HG03159 (cell line): Measurements from ENCODE around the gene PSMD13.

Source experiments
- ATAC-seq: cut with Tn5 transposase; IDR thresholded peaks from one replicate; pipeline ENCODE4 v1.9.1; 2021; ENCODE audit warnings: mild to moderate bottlenecking, moderate library complexity; ENCODE audit not compliant: unreplicated experiment

PSMD13 gene

DNA sequence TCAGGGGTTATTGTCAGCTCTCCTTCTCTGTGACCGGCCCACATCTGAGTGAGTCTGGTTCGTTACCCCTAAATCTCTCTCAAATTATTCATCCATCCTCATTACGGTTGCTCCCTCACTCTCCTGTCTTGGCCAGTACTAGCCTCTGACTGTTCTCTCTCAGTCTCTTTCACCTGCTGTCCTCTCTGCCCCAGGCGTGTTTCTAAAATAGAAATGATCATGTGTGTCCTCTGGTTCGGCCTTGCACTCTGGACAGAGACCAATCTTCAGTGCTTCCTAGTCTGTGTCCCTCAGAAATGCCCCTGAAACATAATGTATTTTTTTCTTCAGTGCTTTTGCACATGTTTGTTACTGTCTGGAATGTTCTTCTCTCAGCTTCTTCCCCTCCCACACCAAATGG, 4.9 kb downstream of the PSMD13 start:
- no peak for ATAC-seq

DNA sequence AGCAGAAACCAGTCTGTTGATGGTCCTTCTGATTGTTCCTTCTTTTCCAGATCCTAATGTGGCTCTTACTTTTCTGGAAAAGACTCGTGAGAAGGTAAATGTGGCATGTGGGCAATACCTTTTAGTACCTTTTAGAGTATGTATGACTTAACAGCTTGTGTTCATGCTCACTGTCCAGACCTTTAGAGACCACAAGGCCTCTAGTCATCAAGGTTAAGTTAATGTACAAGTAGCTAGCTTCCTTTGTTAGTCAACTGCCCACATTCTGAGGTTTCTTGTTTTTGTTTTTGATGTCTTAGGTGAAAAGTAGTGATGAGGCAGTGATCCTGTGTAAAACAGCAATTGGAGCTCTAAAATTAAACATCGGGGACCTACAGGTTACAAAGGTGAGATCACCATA, 7.6 kb downstream of the PSMD13 start:
- ATAC-seq: no peak

DNA sequence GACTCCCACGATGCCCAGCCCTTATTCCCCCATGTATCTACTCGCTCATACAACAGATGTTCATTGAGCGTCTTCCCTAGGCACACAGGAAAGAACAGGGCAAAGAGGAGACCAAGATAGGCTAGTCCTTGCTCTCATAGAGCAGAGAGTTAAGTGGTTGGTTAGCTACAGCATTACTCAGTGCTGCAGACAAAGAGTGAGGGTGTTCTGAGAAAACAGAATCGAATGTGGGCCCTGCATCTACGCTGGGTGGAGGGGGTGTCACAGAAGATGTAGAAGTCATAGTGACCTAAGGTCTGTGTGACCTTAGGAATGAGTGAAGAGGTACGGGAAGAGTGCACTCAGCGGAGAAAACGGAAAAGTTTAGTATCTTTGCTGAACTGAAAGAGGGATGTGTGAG, 12.3 kb downstream of the PSMD13 start:
- no peak for ATAC-seq

DNA sequence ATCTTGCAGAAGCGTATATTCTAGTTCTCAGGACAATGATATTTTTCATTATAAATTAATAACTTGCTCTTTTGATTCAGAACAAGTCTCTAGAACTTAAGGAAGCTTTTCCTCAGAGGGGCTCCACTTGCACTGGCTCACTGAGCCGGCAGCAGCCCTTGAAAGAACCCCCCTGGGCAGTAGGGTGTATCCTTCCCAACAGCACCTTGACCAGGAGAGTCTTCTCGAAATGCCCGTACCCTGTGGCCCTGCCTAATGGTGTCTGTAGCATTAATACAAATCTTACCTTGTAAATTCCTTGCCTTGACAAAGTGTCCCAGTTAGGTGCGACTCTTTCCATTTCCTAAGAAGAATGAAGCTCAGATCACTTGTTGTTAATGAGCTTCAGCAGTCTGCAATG, 13.5 kb downstream of the PSMD13 start:
- ATAC-seq: no peak

DNA sequence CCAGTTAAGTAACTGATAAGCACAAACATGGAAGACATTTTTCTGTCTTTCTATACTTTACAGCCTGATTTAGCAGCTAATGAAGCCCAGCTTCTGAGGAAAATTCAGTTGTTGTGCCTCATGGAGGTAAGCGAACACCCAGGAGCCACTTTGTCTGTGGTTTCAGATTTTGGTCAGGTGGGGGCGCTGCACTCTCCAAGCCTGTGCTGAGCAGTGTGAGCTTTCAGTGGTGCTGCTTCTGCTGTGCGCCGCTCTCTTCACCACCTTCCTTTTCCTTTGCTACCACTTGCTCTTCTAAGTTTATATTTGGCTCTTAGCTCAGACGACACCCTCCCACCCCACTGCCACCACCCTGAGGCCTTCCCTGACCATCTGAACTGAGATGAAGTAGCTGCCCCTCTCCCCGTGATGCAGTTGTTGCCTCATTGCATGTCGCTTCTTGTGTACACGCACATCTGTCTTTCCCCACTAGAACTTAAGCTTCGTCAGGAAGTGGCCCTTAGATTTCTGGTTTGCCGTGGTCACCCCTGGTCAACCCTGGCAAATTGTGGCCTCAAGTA, 14.0 kb downstream of the PSMD13 start:
- no peak for ATAC-seq

DNA sequence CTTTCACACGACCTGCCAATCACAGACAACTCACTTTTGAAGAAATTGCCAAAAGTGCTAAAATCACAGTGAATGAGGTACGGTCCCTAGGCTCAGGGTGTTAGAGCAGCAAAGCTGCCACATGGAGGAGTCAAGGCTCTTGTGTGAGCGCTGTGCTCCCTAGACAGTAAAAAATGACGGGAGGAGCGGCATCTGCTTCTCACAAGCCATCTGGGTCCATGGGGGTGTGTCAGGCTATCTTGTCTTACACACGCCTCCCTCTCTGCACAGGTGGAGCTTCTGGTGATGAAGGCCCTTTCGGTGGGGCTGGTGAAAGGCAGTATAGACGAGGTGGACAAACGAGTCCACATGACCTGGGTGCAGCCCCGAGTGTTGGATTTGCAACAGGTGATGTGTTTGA, 14.8 kb downstream of the PSMD13 start:
- ATAC-seq: no peak

DNA sequence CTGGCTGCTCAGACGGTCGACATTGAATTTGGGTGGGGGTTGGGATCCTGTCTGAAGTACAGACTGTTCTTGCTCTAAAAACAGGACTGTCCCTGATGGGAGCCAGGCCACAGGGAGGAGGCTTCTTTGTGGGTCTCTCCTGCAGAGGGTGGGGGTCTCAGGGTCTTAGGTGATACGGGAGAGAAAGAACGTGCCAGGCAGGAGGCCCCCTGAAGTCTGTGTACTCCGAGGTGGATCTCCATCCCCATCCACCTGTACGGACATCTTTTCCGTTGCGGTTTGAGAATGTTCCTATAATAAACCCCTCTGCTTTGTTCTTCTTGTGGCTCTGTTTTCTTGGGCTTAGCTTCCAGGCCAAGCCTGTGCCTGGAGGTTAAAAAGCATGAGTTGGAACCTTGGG, 15.9 kb downstream of the PSMD13 start:
- ATAC-seq: no peak

DNA sequence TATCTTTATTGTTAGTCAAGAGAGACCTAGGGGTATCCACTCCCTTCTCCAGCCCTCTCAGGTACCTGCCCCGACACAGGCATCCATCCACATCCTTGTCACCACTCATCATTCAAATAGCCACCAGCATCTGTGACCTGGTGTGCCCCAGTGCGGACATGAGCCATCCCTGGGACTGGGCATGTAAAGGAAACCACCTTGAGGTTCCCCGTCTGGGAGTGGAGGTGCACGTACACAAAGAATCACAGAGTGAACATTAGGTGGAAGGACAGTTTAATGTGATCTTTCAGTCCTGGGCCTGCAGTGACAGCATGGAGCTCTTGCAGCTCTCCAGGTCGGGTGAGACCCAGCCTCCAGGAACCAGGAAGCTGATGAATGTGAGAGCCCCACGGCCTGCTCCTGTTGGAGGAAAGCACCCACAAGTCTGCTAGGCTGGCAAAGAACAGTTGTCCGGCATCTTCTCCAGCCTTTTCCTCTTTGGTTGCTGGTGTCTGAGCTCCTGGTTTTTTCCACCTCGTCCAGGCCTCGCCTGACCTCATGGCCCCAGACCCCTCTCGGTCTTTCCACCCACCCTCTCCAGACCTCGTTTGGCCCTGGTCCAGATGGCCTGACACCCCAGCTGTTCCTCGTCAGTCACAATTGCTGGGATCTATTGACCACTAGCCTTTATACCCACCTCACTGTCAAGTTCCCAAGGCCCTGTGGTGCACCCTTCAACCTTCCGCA, 16.5 kb downstream of the PSMD13 start:
- no peak for ATAC-seq

DNA sequence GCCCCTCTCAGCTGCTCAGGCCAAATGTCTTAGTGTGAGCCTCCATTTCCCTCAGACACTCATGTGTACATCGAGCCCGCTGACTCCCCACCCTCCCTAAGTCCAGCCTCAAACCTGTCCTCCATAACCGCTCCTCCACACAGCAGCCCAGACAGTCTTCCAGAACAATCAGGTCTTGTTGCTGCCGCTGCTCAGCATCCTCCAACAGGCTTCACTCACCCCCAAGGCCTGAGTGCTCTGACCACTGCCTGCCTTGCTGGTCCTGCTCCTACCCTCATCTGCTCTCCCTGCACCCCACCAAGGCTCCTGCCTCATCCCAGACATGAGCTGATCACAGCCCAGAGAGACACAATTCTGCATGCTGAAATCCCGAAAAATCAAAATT, 17.1 kb downstream of the PSMD13 start:
- ATAC-seq: no peak

DNA sequence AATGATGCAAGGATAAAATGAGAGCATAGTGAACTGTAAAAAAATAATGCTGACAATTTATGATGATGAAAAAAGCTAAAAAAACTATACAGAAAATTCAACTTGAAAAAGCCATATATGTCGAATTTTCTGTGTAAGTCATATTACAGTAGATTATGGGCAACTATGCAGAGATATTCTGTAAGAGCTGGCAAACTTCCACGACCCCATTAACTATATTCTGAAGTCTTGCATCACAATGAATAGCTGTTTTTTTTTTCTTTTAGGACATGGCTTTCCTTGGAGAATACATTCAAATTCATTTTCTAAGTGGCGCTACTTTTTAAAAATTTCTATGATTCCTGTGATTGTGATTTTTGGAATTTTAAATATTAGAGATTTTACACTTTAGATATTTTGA, 18.4 kb downstream of the PSMD13 start:
- no peak for ATAC-seq

DNA sequence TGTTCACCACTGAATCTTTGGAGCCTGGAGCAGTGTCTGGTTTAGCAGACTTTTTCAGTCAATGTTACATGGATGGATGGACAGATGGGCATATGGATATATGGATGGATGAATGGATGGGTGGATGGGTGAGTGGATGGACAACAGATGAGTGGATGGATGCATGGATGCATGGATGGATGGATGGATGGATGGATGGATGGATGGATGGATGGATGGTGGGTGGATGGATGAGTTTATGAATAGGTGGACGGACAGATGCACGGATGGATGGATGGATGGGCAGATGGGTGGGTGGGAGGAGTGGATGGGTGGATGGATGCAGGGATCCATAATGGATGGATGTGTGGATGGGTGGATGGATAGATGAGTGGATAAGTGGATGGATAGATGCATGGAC, 19.0 kb downstream of the PSMD13 start:
- ATAC-seq: no peak

DNA sequence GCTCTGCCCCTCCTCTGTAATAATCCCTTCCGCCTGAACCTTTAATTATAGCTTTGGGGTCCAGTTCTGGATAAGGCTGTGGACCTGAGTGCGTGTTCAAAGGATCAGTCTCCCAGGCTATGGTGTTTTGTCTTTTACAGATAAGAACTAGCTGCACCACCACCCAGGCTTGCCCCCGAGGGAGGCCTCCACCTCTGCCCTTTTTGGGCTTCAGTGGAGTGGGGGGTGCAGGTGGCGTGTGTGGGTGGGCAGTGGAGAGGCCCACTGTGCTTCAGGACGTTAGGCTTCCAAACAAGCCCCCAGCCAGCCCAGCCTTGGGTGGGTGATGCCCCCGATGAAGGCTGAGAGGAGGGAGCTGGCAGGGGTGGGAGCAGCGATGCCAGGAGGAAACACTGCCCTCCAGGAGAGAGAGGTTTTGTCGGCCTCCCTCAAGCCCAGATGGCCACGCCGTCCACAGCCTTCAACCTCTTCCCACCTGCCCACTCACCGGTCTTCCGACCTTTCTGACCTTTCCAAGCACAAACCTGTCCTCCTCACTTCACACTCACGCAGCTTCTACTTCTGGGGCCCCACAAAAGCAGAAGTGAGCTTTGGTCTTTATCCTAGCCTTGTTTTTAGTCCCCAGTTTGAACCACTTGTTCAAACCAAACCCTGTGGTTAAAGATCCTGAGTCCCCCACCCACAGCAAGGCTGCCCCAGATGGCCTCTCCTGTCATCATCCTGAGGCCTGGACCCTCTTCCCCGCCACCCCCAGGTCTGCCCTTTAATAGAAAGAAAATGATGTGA, 20.4 kb downstream of the PSMD13 start:
- ATAC-seq: no peak

DNA sequence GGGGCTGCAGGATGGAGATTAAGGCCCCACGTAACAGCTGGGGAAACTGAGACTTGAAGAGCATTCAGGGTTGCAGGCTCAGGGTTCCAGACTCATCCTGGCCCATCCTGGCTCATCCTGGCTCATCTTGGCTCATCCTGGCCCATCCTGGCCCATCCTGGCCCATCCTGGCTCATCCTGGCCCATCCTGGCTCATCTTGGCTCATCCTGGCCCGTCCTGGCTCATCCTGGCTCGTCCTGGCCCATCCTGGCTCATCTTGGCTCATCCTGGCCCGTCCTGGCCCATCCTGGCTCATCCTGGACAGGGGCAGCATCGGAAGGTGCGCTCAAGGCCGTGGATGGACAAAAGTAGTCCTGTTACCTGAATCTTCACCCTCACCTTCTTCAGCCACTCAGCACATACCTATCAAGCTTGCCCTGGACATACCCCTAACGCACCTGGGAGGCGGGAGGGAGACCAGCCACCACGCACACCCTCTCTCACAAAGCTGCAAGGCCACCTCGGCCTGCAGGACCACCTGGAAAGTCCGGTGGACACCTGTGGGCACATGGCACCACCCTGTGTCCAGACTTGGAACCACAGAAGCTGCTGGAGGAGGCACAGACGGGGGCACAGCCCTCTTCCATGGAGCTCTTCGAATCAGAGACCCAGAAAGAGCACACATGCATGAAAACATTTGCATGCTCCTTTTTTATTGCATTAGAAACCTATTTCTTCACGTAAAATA, 21.2 kb downstream of the PSMD13 start:
- ATAC-seq: no peak

DNA sequence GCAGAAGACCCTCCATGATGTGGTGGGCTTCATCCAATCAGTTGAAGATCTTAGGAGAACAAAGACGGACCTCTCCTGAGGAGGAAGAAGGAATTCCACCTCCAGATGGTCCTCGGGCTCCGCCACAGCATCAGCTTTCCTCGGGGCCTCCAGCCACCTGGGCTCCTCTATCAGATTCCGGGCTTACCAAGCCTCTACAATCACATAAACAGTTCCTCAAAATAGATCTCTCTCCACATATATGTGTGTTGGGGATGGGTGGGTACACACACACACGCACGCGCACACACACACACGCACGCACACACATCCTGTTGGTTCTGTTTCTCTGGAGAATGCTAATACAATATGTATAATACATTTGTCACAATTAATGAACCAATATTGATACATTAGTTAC, 22.6 kb downstream of the PSMD13 start:
- ATAC-seq: no peak

DNA sequence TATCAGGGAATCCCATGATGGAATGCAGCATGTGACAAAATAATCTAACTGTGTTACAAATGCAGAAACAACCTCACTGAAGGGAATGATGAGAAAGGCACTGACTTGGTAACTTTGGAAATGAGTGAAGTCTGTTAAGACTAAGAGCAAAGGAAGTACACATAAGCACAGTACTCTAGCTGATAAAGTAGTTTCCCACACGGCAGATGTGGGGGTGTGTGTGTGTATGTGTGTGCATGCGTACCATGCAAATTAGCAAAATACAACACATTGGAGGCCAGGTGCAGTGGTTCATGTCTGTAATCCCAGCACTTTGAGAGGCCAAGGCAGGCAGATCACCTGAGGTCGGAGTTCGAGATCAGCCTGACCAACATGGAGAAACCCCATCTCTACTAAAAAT, 24.8 kb downstream of the PSMD13 start:
- no peak for ATAC-seq

DNA sequence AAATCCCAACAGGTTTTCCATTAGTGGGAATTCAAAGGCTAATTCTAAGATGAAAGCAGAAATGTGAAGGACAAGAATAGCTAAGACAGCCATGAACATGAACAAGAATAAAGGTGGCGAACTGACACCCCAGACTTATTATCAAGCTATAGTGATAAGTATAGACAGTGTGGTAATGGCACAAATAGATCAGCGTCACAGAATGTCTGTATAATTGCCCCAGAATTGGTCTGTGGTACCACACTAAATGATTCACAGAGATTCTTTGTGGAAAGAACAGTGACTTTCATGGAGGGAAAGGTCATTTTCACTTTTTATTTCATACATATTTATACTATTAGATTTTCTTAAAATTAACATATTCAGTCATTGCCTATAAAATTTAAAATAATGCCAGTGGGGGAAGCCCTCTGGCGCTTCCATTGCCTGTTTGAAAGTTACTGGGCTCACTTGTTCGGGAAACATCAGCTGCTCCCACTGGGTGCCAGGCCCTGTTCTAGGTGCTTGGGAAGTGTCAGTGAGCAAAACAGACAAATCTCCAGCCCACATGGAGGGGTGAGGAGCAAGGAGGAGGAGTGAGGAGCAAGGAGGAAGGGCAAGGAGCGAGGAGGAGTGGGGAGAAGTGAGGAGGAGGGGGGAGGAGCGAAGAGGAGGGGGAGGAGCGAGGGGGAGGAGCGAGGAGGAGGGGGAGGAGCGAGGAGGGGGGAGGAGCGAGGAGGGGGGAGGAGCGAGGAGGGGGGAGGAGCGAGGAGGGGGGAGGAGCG, 30.1 kb downstream of the PSMD13 start:
- ATAC-seq: no peak

DNA sequence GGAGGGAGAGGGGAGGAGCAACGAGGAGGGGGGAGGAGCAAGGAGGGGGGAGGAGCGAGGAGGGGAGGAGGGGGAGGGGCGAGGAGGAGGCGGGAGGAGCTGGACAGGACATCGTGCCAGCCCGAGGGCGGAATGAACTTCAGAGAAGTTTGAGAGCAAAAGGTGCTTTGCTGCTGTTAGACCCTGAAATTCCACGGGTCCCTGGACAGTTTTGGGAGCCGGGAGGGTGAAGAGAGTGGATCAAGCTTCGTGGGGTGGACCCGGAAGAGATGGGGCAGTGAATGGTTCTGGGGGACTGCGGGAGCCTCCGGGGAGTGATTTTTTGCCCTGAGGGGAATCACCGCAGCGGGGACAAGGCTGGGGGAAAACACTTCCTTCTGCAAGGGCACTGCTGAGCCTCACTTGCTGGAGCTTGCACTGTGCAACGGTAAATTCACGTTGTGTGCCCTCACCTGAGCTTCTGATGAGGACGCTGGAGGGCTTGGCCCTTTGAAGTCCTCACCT, 30.8 kb downstream of the PSMD13 start:
- no peak for ATAC-seq

DNA sequence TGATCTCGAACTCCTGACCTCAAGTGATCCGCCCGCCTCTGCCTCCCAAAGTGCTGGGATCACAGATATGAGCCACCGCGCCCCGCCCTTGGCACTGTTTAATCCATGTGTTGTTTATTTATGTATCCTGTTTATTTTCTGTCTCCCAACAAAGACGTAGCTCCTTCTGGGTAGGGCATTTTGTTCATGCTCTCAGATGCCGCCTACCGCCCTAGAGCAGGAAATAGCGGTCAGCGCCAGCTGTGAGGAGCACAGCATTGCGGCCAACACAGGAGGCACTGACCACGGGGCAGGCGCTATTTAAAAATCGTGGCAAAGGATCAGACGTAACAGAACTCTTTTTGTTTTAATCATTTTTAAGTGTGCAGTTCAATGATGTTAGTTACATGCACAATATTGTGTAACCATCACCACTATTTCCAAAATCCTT, 32.0 kb downstream of the PSMD13 start:
- ATAC-seq: peak; percentile 41

DNA sequence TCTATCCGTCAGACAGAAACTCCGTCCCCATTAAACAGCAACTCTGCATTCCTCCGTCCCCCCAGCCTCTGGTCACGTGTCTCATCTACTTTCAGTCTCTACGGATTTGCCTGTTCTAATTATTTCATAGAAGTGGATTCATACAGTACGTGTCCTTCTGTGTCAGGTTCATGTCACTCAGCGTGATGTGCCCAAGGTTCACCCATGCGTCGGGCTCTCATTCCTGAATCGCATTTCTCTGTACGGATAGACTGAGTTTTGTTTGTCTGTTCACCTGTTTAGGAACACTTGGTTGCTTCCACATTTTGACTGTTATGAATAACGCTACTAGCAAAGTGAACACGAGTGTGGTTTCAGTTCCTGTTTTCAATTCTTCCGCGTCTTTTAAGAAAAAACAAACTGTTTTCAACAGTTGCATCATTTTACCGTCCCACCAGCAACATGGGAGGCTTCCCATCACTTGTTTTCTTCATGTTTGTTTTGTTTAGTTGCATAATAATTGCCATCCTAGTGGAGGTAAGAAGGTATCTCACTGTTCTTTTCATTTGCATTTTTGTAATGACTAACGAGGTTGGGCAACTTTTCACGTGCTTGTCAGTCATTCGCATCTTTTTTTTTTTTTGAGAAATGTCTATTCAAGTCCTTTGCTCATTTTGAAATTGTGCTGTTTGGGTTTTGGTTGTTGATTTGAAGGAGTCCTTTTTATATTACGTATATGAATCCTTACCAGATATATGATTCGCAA, 32.5 kb downstream of the PSMD13 start:
- peak; percentile 66 for ATAC-seq
